ENCODE measurements around the gene GALNT2. TPM values are rescaled to one million over a fixed set of nuclear protein-coding genes. Genes with fewer than 3 reads are reported as not detected.

The GALNT2 gene
- total and polyA plus RNA-seq, 2 experiments from 2014 or later: 17.8 to 48.3 TPM

GRCh38 chr1:230201445-230201844 lies 134.4 kb downstream of the GALNT2 start:
- no peak for ATAC-seq
- H3K27ac ChIP-seq (ENCODE audit: low read depth): no peak overlapping the region
- H3K4me2 ChIP-seq: no peak overlapping the region
- no peak overlapping the region for H3K4me3 ChIP-seq
- Mint-ChIP-seq H3K9me3 (no peaks in the 10 kb centered on the region), H3K27ac (no peak overlapping the region), H3K27me3 (ENCODE audit: insufficient read depth, low read depth, poor library complexity) (no peaks in the 10 kb centered on the region), H3K4me1 (peaks cover 18% of the 10 kb centered on the region), H3K36me3 (ENCODE audit: low read depth) (peaks cover 16% of the 10 kb centered on the region; the same call in 2 of the 3 replicates), H3K4me3 (no peak overlapping the region)
- H3K79me2 ChIP-seq (replicated peaks; ENCODE audit: insufficient read depth): peaks cover 5% of the 10 kb centered on the region; the same call in 1 of the 2 replicates
- H3K4me1 ChIP-seq (ENCODE audit: insufficient read depth): no peaks in the 10 kb centered on the region
- no peak for DNase-seq (ENCODE audit: low spot score)
- no peaks in the 10 kb centered on the region for H3K36me3 ChIP-seq (ENCODE audit: insufficient read depth)
- no peaks in the 10 kb centered on the region for H3K27me3 ChIP-seq (ENCODE audit: insufficient read depth)
- H4K20me1 ChIP-seq (replicated peaks; ENCODE audit: insufficient read depth): peaks cover 4% of the 10 kb centered on the region; the same call in 1 of the 2 replicates
- no peaks in the 10 kb centered on the region for H3K9me2 ChIP-seq (ENCODE audit: insufficient read depth)
- no peaks in the 10 kb centered on the region for H3F3A ChIP-seq (replicated peaks; ENCODE audit: low read depth)
- H2AFZ ChIP-seq: no peak overlapping the region
- TF ChIP-seq NANOG (IDR thresholded peaks at IDR 0.05; ENCODE audit: borderline replicate concordance): no peak
- no peak for TF ChIP-seq ETS1 (IDR thresholded peaks at IDR 0.05)
- TF ChIP-seq POLR2AphosphoS5 (IDR thresholded peaks at IDR 0.05; ENCODE audit: low read depth): no peak
- no peak for TF ChIP-seq ZNF462 (CRISPR knock-in tag; IDR thresholded peaks at IDR 0.05)
- no peak for TF ChIP-seq REST (IDR thresholded peaks at IDR 0.05; ENCODE audit: unreplicated experiment)
- TF ChIP-seq EZH2phosphoT487 (IDR thresholded peaks at IDR 0.05; ENCODE audit: unreplicated experiment): no peak
- no peak for TF ChIP-seq EZH2 (IDR thresholded peaks at IDR 0.05; ENCODE audit: low read depth, unreplicated experiment)
- TF ChIP-seq ZNF331 (CRISPR knock-in tag; IDR thresholded peaks at IDR 0.05; ENCODE audit: low read depth): no peak
- TF ChIP-seq CTCF (conservative IDR thresholded peaks at IDR 0.05; ENCODE audit: low read depth in 2 of 2): no peak
- no peak for TF ChIP-seq ZNF114 (CRISPR knock-in tag; IDR thresholded peaks at IDR 0.05)
- TF ChIP-seq JUNB (IDR thresholded peaks at IDR 0.05; ENCODE audit: unreplicated experiment): no peak
- TF ChIP-seq CREB1 (CRISPR knock-in tag; IDR thresholded peaks at IDR 0.05; ENCODE audit: low read depth): no peak
- TF ChIP-seq STAT1 (IDR thresholded peaks at IDR 0.05; ENCODE audit: unreplicated experiment): no peak

Data from GM23338 (cell line).